GM19238 (cell line): ENCODE data around the gene LDAF1.
"Not testable (repeated sequence)": the region's sequence is repeated elsewhere in the genome, so short reads cannot be mapped to it uniquely, and the experiment has no call there.

Experiments used
- DNase-seq: peaks from one replicate; pipeline ENCODE4 v3.0.0; 2011; ENCODE audit warnings: low spot score; ENCODE audit not compliant: insufficient read length

The LDAF1 gene

GRCh38 chr16:21158208-21159110, at the start of gene LDAF1:
Gene LDAF1 (plus strand): TSS chr16:21158674. CDS start chr16:21161183, 2,509 bp downstream.
- DNase-seq = peak; percentile 91

DNA sequence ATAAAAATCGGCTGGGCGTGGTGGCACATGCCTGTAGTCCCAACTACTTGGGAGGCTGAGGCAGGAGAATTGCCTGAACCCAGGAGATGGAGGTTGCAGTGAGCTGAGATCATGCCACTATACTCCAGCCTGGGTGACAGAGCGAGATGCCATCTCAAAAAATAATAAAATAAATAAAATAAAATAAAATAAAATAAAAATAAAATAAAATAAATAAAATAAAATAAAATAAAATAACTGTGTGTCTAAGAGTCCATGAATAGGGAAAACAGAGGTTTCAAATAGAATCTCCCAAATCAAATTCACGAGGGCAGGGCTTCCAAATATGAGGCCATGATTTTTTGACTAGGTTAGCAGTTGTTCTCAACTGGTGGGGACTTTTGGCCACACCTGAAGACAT, 42.9 kb upstream of the LDAF1 start:
- DNase-seq = not testable (repeated sequence)

GRCh38 chr16:21116148-21116693, 42.3 kb upstream of the LDAF1 start:
- no peak for DNase-seq

GRCh38 chr16:21117567-21117966, 40.9 kb upstream of the LDAF1 start:
- DNase-seq = no peak

DNA sequence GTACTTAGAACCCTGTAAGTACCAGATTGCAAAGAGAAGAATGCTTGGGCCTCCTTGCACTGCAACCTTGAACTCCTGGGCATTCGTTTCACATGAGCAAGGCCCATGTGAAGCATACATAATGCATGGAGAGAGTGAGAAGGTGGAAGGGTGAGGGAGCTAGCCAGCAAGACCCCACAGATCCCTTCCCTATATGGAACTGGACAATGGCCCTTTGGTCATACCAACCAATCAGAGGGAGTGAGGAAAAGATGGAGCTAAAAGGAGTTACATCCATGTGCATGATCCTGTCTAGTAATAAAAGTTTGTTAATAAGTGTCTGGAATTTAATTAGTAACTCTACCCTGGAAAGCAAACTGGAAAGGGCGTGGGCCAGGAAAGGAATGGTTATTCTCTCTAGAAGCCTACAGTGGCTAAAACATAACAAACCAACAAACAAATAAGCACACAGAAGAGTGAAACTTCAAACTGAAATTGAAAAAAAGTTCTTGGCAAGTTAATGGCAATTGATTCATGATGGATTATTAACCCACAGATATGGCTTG, 37.4 kb upstream of the LDAF1 start:
- no peak for DNase-seq

- no peak for DNase-seq
Observed at GRCh38 chr16:21125191-21125590, 33.3 kb upstream of the LDAF1 start.

DNA sequence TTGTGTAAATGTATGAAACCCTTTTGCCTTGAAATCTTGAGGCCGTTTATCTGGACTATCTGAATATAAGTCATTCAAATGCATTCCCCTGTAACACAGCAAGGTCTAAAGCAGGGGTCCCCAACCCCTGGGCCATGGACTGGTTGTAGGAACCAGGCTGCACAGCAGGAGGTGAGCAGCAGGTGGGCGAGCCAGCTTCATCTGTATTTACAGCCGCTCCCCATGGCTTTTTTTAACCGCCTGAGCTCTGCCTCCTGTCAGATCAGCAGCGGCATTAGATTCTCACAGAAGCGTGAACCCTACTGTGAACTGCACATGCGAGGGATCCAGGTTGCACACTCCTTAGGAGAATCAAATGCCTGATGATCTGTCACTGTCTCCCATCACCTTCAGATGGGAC, 32.0 kb upstream of the LDAF1 start:
- DNase-seq = no peak

GRCh38 chr16:21128991-21129390, 29.5 kb upstream of the LDAF1 start:
- no peak for DNase-seq

GRCh38 chr16:21130811-21131210, 27.7 kb upstream of the LDAF1 start:
- no peak for DNase-seq

- DNase-seq = no peak
Observed at GRCh38 chr16:21134053-21134452, 24.4 kb upstream of the LDAF1 start.

- DNase-seq = no peak
Observed at GRCh38 chr16:21145738-21146137, 12.7 kb upstream of the LDAF1 start.

- no peak for DNase-seq
Observed at GRCh38 chr16:21150375-21151001, 8.0 kb upstream of the LDAF1 start, which contains the start of gene DNAH3. Gene DNAH3 (minus strand): TSS chr16:21150846. CDS start chr16:21150319, 527 bp downstream.

DNA sequence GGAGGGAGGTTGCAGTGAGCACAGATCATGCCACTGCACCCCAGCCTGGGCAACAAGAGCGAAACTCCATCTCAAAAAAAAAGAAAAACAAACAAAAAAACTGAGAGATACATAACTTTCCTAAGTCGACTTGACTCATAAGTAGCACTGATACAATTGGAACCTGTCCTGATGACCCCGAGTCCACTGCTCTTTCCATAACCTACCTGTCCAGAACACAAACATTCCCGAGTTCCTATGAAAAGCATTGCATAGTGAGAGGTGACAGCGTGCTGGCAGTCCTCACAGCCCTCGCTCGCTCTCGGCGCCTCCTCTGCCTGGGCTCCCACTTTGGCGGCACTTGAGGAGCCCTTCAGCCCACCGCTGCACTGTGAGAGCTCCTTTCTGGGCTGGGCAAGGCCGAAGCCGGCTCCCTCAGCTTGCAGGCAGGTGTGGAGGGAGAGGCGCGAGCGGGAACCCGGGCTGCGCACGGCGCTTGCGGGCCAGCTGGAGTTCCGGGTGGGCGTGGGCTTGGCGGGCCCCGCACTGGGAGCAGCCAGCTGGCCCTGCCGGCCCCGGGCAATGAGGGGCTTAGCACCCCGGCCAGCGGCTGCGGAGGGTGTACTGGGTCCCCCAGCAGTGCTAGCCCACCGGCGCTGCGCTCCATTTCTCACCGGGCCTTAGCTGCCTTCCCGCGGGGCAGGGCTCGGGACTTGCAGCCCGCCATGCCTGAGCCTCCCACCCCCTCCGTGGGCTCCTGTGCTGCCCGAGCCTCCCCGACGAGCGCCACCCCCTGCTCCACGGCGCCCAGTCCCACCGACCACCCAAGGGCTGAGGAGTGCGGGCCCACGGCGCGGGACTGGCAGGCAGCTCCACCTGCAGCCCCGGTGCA, 6.1 kb upstream of the LDAF1 start:
- not testable (repeated sequence) for DNase-seq

DNA sequence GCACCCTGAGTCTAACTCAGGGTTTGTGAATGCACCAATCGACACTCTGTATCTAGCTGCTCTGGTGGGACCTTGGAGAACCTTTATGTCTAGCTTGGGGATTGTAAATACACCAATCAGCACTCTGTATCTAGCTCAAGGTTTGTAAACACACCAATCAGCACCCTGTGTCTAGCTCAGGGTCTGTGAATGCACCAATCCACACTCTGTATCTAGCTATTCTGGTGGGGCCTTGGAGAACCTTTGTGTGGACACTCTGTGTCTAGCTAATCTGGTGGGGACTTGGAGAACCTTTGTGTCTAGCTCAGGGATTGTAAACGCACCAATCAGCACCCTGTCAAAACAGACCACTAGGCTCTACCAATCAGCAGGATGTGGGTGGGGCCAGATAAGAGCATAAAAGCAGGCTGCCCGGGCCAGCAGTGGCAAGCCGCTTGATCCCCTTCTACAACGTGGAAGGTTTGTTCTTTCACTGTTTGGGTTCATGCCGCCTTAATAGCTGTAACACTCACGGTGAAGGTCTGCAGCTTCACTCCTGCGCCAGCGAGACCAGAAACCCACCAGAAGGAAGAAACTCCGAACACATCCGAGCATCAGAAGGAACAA, 5.2 kb upstream of the LDAF1 start:
- DNase-seq = not testable (repeated sequence)

DNA sequence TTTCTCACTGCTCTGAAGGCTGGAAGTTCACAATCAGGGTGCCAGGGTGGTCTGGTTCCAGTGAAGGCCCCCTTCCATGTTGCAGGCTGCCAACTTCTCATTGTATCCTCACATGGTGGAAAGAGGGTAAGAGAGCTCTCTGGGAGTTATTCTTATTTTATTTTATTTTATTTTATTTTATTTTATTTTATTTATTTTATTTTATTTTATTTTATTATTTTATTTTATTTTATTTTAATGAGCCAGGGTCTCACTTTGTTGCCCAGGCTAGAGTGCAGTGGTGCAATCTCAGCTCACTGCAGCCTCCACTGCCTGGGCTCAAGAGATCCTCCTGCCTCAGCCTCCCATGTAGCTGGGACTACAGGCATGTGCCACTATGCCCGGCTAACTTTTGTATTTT, 2.5 kb upstream of the LDAF1 start:
- DNase-seq = not testable (repeated sequence)

DNA sequence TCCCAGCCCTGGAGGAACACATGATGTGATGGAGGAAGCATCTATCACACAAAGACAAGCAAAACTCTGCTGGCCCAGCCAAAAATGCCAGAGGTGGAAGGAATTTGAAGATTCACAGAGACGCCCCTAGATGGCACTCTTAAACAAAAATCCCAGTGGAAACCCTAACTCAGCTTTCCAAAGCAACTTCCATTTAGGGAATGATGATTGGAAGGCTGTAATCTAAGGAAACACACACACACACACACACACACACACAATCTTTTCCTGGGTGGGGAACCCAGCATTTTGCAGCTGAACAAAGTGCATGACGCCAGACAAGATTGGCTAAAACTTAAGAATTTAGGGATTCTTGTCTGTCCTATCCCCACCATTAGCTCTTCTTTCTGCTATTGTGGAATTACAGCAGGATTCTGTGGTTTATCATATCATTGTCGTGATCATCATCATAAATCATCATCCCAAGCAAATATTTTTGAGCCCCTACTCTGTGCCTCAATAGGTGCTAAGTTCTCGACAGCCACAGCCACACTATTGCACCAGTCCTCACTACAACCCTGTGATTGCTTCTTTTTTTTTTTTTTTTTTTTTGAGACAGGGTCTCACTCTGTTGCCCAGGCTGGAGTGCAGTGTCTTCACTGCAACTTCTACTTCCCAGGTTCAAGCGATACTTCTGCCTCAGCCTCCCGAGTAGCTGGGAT, 1.6 kb upstream of the LDAF1 start:
- DNase-seq = peak; percentile 27

- DNase-seq = no peak
Observed at GRCh38 chr16:21157632-21158031, 842 bp upstream of the LDAF1 start.

DNA sequence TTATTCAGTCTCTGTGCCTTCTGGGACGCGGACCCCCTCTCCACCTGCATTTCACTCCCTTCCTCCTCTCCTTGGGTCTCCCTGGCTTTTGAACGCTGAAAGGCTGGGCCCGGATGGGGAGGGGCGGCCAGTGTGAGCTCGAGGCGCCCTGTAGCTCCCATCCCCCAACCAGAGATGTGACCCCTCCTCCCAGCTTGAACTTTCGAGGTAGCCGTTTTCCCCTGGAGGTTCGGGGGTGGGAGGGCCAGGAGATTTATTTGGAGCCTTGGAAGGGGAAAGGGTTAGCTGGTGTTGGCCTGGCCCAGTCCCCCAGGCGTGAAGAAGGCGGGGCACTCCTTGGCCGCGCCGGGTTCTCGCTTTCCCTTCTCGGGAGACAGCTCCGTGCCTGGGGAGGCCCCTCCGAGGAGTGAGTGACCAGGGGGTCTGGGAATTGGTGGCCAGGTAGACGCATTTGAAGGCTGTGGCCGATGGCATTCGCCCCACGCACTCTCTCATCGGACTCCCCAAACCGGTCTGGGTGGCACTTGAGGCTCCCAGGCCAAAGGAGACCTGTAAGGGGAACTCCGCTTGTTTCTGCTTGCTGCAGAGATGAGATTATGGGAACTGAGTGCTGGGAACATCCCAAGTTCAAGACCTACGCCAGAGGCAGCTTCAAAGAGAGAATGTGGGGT, 942 bp downstream of the LDAF1 start:
- DNase-seq = peak; percentile 32

DNA sequence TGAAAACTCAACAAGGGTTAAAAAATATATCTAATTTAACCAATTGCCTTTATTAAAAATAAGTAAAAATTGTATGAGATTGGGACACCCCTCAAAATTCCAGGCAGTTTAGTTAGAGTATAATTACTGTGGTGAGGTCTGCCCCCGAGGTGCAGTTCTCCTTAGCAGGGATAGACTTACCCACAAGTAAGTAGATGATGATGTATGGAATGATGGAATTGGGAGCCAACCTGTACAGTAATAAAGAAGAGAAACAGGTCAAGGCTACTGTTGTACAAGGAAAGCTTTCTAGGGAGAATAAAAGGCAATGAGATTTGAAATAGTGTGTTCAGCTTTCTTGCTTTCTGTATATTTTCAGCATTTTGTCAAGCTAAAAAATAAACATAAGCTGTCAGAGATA, 1.8 kb downstream of the LDAF1 start:
- DNase-seq = no peak
